NOMO-1 (cell line): ENCODE measurements around the gene SPPL2C.

ENCODE experiments used
- DNase-seq, 2 experiments: peaks; one replicate each; lab custom pipeline; 2025; ENCODE audit not compliant: unreplicated experiment in 2 of 2; lab: John Stamatoyannopoulos, UW

Gene SPPL2C

GRCh38 chr17:45844695-45845375, at the start of gene SPPL2C:
Gene SPPL2C (plus strand): TSS chr17:45844881. CDS start chr17:45844907, 26 bp downstream.
- no peak for DNase-seq

- no peak for DNase-seq
Measured at GRCh38 chr17:45800816-45801215, 43.9 kb upstream of the SPPL2C start.

GRCh38 chr17:45801421-45801820, 43.3 kb upstream of the SPPL2C start:
- DNase-seq: no peak

GRCh38 chr17:45808845-45809244, 35.8 kb upstream of the SPPL2C start:
- no peak for DNase-seq

- DNase-seq: no peak
Measured at GRCh38 chr17:45809499-45809898, 35.2 kb upstream of the SPPL2C start.

GRCh38 chr17:45812102-45812501, 32.6 kb upstream of the SPPL2C start:
- no peak for DNase-seq

- DNase-seq: no peak
Measured at GRCh38 chr17:45813048-45813725, 31.5 kb upstream of the SPPL2C start.

- DNase-seq: no peak
Measured at GRCh38 chr17:45814622-45815606, 29.8 kb upstream of the SPPL2C start.

- DNase-seq: no peak
Measured at GRCh38 chr17:45815752-45816151, 28.9 kb upstream of the SPPL2C start.

GRCh38 chr17:45818041-45818440, 26.6 kb upstream of the SPPL2C start:
- DNase-seq: no peak

GRCh38 chr17:45818699-45819098, 26.0 kb upstream of the SPPL2C start:
- DNase-seq: no peak

GRCh38 chr17:45819632-45820031, 25.0 kb upstream of the SPPL2C start:
- DNase-seq: no peak

- DNase-seq: no peak
Measured at GRCh38 chr17:45820052-45820780, 24.5 kb upstream of the SPPL2C start.

- no peak for DNase-seq
Measured at GRCh38 chr17:45821147-45821546, 23.5 kb upstream of the SPPL2C start.

- DNase-seq: no peak
Measured at GRCh38 chr17:45823598-45823997, 21.1 kb upstream of the SPPL2C start.

GRCh38 chr17:45824475-45824874, 20.2 kb upstream of the SPPL2C start:
- DNase-seq: no peak

GRCh38 chr17:45824901-45825492, 19.7 kb upstream of the SPPL2C start:
- DNase-seq: no peak

GRCh38 chr17:45825792-45826191, 18.9 kb upstream of the SPPL2C start:
- no peak for DNase-seq

- DNase-seq: no peak
Measured at GRCh38 chr17:45826919-45827588, 17.6 kb upstream of the SPPL2C start.

- no peak for DNase-seq
Measured at GRCh38 chr17:45828171-45828570, 16.5 kb upstream of the SPPL2C start.
